H1 (cell line): ENCODE results near the gene NPIPB13. TPM values are rescaled to one million over a fixed set of nuclear protein-coding genes. Genes with fewer than 3 reads are reported as not detected.
"Not testable (repeated sequence)": the region's sequence is repeated elsewhere in the genome, so short reads cannot be mapped to it uniquely, and the experiment has no call there.

Source experiments
- CTCF ChIA-PET: fragments of 300-600 bp; sonication (Branson Sonifier 250); formaldehyde crosslinking; loops from one replicate; lab custom pipeline; 2021; ENCODE audit not compliant: partially characterized antibody; lab: Charles Lee
- POLR2A ChIA-PET: fragments of 300-600 bp; sonication (Branson Sonifier 250); formaldehyde crosslinking; loops from one replicate; lab custom pipeline; 2021; ENCODE audit warnings: inconsistent platforms; ENCODE audit not compliant: partially characterized antibody; lab: Charles Lee
- DNase-seq, 2 experiments: peaks; one replicate each; pipeline versions ENCODE4 v3.0.0 to v3.0.0-alpha.2; 2010 to 2022; ENCODE audit warnings: low spot score in 2 of 2, low read depth in 1 of 2, mixed read lengths in 1 of 2
- FAIRE-seq: peaks from 2 replicates; lab custom pipeline; 2011; peaks lifted over from hg19 to GRCh38; lab: Jason Lieb, UNC
- H2AFZ ChIP-seq: 2 replicates; pipeline ENCODE4 v1.8.1; 2012; ENCODE audit warnings: low read length, inconsistent platforms
- H2AK5ac ChIP-seq: 2 replicates; pipeline ENCODE4 v1.6.1; 2013; ENCODE audit warnings: low read depth, low read length
- H2BK120ac ChIP-seq: replicated peaks from 2 replicates; pipeline ENCODE3; 2013; ENCODE audit warnings: low read depth, low read length, inconsistent platforms
- H2BK12ac ChIP-seq: 2 replicates; pipeline ENCODE4 v1.6.1; 2013; ENCODE audit warnings: low read depth, low read length
- H2BK15ac ChIP-seq: 2 replicates; pipeline ENCODE4 v1.6.1; 2013; ENCODE audit warnings: low read length
- H2BK20ac ChIP-seq: 2 replicates; pipeline ENCODE4 v1.6.1; 2013; ENCODE audit warnings: low read length
- H2BK5ac ChIP-seq: 2 replicates; pipeline ENCODE4 v1.6.1; 2013; ENCODE audit warnings: low read depth, low read length
- H3K14ac ChIP-seq: 2 replicates; pipeline ENCODE4 v1.6.1; 2013; ENCODE audit warnings: inconsistent platforms; ENCODE audit not compliant: insufficient read length
- H3K18ac ChIP-seq: 2 replicates; pipeline ENCODE4 v1.6.1; 2013; ENCODE audit warnings: low read length; ENCODE audit errors: extremely low read depth
- H3K23ac ChIP-seq: 2 replicates; pipeline ENCODE4 v1.6.1; 2013; ENCODE audit warnings: inconsistent platforms; ENCODE audit not compliant: insufficient read length
- H3K23me2 ChIP-seq: 2 replicates; pipeline ENCODE4 v1.6.1; 2013; ENCODE audit warnings: low read depth, low read length
- H3K27ac ChIP-seq: 2 replicates; pipeline ENCODE4 v1.6.1; 2011; ENCODE audit warnings: low read depth, low read length, inconsistent platforms
- H3K27me3 ChIP-seq, 4 experiments: replicated peaks in 1 of 4; 1 replicate in 1 of 4; 2 replicates in 3 of 4; pipeline versions ENCODE4 v1.6.1 to v1.8.1; 2011 to 2013; ENCODE audit warnings: low read length in 3 of 4, mild to moderate bottlenecking in 3 of 4, inconsistent platforms in 2 of 4, mixed read lengths in 2 of 4, moderate library complexity in 1 of 4; ENCODE audit not compliant: control insufficient read depth in 3 of 4, insufficient read depth in 3 of 4; ENCODE audit errors: extremely low read depth in 1 of 4
- H3K36me3 ChIP-seq, 4 experiments: 2 replicates each; pipeline versions ENCODE4 v1.6.1 to v1.8.1; 2011 to 2013; ENCODE audit warnings: mild to moderate bottlenecking in 4 of 4, low read length in 3 of 4, moderate library complexity in 2 of 4, control low read depth in 1 of 4, inconsistent platforms in 1 of 4; ENCODE audit not compliant: insufficient read depth in 4 of 4, control insufficient read depth in 2 of 4
- H3K4ac ChIP-seq: replicated peaks from 2 replicates; pipeline ENCODE3; 2013; ENCODE audit warnings: low read length, low read depth, mixed read lengths, inconsistent platforms; ENCODE audit not compliant: insufficient read length
- H3K4me1 ChIP-seq, 4 experiments: replicated peaks in 1 of 4; 1 replicate in 1 of 4; 2 replicates in 3 of 4; pipeline versions ENCODE4 v1.6.1 to v1.8.1; 2011 to 2013; ENCODE audit warnings: low read length in 3 of 4, inconsistent platforms in 2 of 4, mixed read lengths in 1 of 4; ENCODE audit not compliant: insufficient read depth in 4 of 4, control insufficient read depth in 3 of 4
- H3K4me2 ChIP-seq, 2 experiments: 2 replicates each; pipeline versions ENCODE4 v1.6.1 to v1.8.1; 2011 to 2013; ENCODE audit warnings: low read depth in 2 of 2, low read length in 2 of 2, control low read depth in 1 of 2, inconsistent platforms in 1 of 2, mild to moderate bottlenecking in 1 of 2; ENCODE audit not compliant: insufficient read depth in 1 of 2
- H3K4me3 ChIP-seq, 4 experiments: fragments of 200-600, 300-600 bp in 1 of 4; sonication (generic), shearing (Covaris generic), sonication (Bioruptor Twin) in 1 of 4; 2 replicates each; pipeline versions ENCODE4 v1.5.1 to v1.8.1; 2011 to 2016; ENCODE audit warnings: low read length in 4 of 4, low read depth in 3 of 4, control low read depth in 2 of 4, inconsistent platforms in 2 of 4, mild to moderate bottlenecking in 2 of 4, mixed read lengths in 1 of 4, moderate library complexity in 1 of 4; ENCODE audit not compliant: insufficient read depth in 2 of 4; ENCODE audit errors: extremely low read depth in 1 of 4
- H3K56ac ChIP-seq: replicated peaks from 2 replicates; pipeline ENCODE3; 2013; ENCODE audit warnings: low read depth, mild to moderate bottlenecking, mixed read lengths, low read length, inconsistent platforms; ENCODE audit not compliant: insufficient read length
- H3K79me1 ChIP-seq: 2 replicates; pipeline ENCODE4 v1.6.1; 2013; ENCODE audit warnings: low read depth, low read length, control low read depth
- H3K79me2 ChIP-seq, 2 experiments: 2 replicates each; pipeline versions ENCODE4 v1.6.1 to v1.8.1; 2012 to 2013; ENCODE audit warnings: low read length in 2 of 2, mild to moderate bottlenecking in 2 of 2, inconsistent platforms in 1 of 2; ENCODE audit not compliant: insufficient read depth in 2 of 2, control insufficient read depth in 1 of 2
- H3K9ac ChIP-seq, 4 experiments: replicated peaks in 1 of 4; 1 replicate in 1 of 4; 2 replicates in 3 of 4; pipeline versions ENCODE4 v1.6.1 to v1.8.1; 2011 to 2013; ENCODE audit warnings: low read depth in 3 of 4, low read length in 3 of 4, control low read depth in 2 of 4, mild to moderate bottlenecking in 2 of 4, moderate library complexity in 2 of 4, inconsistent platforms in 1 of 4; ENCODE audit errors: extremely low read depth in 1 of 4
- H3K9me3 ChIP-seq, 2 experiments: 2 replicates each; pipeline versions ENCODE4 v1.6.1 to v1.8.1; 2012 to 2013; ENCODE audit warnings: mild to moderate bottlenecking in 2 of 2, moderate library complexity in 2 of 2, control low read depth in 1 of 2, inconsistent platforms in 1 of 2, low read depth in 1 of 2, low read length in 1 of 2, mixed read lengths in 1 of 2; ENCODE audit not compliant: insufficient read depth in 2 of 2
- H4K20me1 ChIP-seq, 2 experiments: replicated peaks in 1 of 2; 2 replicates each; pipeline versions ENCODE3 to v1.8.1; 2011 to 2013; ENCODE audit warnings: inconsistent platforms in 2 of 2, low read length in 2 of 2, mild to moderate bottlenecking in 1 of 2; ENCODE audit not compliant: insufficient read depth in 2 of 2, control insufficient read depth in 1 of 2
- H4K5ac ChIP-seq: 2 replicates; pipeline ENCODE4 v1.6.1; 2013; ENCODE audit warnings: low read length, low read depth, mixed read lengths, inconsistent platforms; ENCODE audit not compliant: insufficient read length
- H4K8ac ChIP-seq: 2 replicates; pipeline ENCODE4 v1.8.0; 2013; ENCODE audit warnings: mild to moderate bottlenecking, moderate library complexity, low read length, inconsistent platforms; ENCODE audit not compliant: insufficient read depth; ENCODE audit errors: extremely low read depth
- H4K91ac ChIP-seq: replicated peaks from 2 replicates; pipeline ENCODE3; 2013; ENCODE audit warnings: low read length, mixed read lengths, inconsistent platforms; ENCODE audit not compliant: insufficient read length
- WGBS, 2 experiments: shearing (Covaris generic) in 1 of 2; methylation state at CpG; one replicate each; pipeline versions ENCODE4 v1.1.6 to v1.1.7; 2013 to 2015; ENCODE audit warnings: low lambda C conversion rate in 2 of 2, mixed read lengths in 2 of 2, inconsistent platforms in 1 of 2, low coverage in 1 of 2, missing lambda C conversion rate in 1 of 2; ENCODE audit not compliant: insufficient replicate concordance in 2 of 2, insufficient coverage in 1 of 2, insufficient read length in 1 of 2; ENCODE audit errors: extremely low coverage in 1 of 2, missing lambda C conversion rate in 1 of 2; 5-methylcytosine and 5-hydroxymethylcytosine counted together
- polyA plus RNA-seq, 7 experiments: library from polyadenylated mRNA; depleted of rRNA in 3 of 7; stranded (reverse) in 5 of 7; unstranded in 2 of 7; fragments of >200 nt in 5 of 7; fragments of 200-250 nt in 2 of 7; gene quantifications; 1 replicate in 5 of 7; 2 replicates in 1 of 7; 4 replicates in 1 of 7; pipeline versions ENCODE4 v1.2.1 to v1.2.3, GENCODE V29; 2011 to 2013; ENCODE audit warnings: missing spikeins in 2 of 7, mixed read lengths in 2 of 7
- total RNA-seq: library from RNA; stranded (reverse); fragmentation: NEBNext Ultra II Directional; extraction: Animal tissue kit (Norgen Biotek cat#: 25700); gene quantifications from 2 replicates; pipeline ENCODE4 v1.2.1, GENCODE V29; 2021

Gene NPIPB13
- total and polyA plus RNA-seq, 2 of the 8 experiments (the other 6 are each of a cell fraction or from before 2014, with no cell fraction given): 4.3 to 13.5 TPM

DNA sequence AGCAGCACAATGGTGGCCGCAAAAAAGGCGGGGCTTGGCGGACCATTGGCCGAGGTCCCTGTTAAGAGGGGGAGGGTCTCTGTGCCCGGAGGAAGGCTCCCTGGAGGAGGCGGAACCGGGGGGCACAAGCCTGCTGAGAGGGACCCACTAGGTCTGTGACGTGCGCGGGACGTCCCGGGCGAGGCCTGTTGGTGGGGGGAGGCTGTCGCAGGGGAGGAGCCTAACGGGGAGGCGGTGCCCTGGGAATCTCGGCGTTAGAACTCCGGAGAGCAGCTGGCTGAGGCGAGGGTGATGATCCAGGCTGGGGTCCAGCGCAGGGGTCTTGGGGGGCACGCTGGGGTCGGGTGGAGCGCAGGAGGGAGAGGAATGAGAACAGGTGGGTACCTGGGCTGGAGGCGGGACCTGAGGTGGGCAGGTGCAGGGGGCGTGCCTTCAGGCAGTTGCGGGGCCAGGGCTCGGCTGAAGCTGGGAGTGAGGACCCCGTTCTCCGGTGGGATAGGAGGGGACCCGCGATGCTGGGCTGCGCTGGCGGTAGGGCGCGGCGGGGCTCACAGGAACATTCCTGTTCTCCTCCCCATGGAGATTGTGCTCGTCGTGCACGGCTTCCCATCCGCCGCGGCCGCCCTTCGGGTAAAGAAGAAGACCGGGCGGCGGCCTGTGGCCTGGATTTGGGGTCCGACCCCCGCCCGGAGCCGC lies 42.6 kb downstream of the NPIPB13 start:
- H4K8ac ChIP-seq, FAIRE-seq, H4K91ac ChIP-seq, H3K4me1 ChIP-seq, H2AFZ ChIP-seq, H3K56ac ChIP-seq, H4K20me1 ChIP-seq, H2BK120ac ChIP-seq, H3K27ac ChIP-seq, CTCF ChIA-PET, H3K9me3 ChIP-seq, H3K9ac ChIP-seq, H3K27me3 ChIP-seq, H3K14ac ChIP-seq, H3K79me2 ChIP-seq, H3K23me2 ChIP-seq, H2BK20ac ChIP-seq, H3K4ac ChIP-seq, H2AK5ac ChIP-seq, H2BK12ac ChIP-seq, H2BK5ac ChIP-seq, H3K23ac ChIP-seq, POLR2A ChIA-PET, H3K18ac ChIP-seq, H2BK15ac ChIP-seq, H3K36me3 ChIP-seq, H3K79me1 ChIP-seq, H4K5ac ChIP-seq: not testable (repeated sequence)
- peak in 1 of 2 experiments; percentile 80 for DNase-seq
- Histone ChIP-seq H3K4me2 (peak overlapping the region; percentile 41 to 69; a peak in 3 of 4 replicates), H3K4me3 (peak overlapping the region; percentile 11 to 52 (median 24); a peak in 4 of 8 replicates)
- WGBS, 2 experiments: 1% methylated on average over 12 of the region's 52 CpGs; no CpG with 5 or more reads in 1 of the 2 experiments
